Loucy (cell line): ENCODE results near the gene TPRG1L.

Experiments
- EZH2phosphoT487 ChIP-seq: fragments of 200-600 bp; IDR thresholded peaks from 2 replicates; pipeline ENCODE4 v1.6.1; 2018; ENCODE audit warnings: antibody characterized with exemption, mild to moderate bottlenecking, moderate library complexity, borderline replicate concordance
- TF ChIP-seq, protein P1 (sequence below): fragments of 200-600 bp; sonication (generic); conservative IDR thresholded peaks from 2 replicates; pipeline ENCODE4 v1.5.1; 2014; ENCODE audit warnings: mild to moderate bottlenecking, antibody characterized with exemption, low read length

DNA sequence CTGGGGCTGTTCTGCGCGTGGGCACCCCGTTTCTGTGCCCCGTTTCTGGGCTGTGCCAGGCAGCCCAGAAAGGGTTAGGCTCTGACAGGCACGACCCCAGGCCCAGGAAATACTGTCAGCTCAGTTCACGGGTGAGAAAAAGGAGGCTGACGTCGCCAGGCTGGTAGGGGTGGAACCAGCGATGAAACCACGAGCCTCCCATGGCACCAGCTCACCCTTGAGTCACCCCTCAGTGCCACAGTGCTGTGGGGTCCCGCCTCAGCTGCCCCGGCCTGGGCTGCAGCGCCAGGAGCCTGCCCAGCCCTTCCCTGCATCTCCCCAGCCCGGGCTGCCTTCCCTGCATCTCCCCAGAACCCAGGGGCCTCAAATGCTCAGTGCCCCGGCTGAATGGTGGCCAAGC, 25.0 kb upstream of the TPRG1L start:
- TF ChIP-seq, protein P1, sequence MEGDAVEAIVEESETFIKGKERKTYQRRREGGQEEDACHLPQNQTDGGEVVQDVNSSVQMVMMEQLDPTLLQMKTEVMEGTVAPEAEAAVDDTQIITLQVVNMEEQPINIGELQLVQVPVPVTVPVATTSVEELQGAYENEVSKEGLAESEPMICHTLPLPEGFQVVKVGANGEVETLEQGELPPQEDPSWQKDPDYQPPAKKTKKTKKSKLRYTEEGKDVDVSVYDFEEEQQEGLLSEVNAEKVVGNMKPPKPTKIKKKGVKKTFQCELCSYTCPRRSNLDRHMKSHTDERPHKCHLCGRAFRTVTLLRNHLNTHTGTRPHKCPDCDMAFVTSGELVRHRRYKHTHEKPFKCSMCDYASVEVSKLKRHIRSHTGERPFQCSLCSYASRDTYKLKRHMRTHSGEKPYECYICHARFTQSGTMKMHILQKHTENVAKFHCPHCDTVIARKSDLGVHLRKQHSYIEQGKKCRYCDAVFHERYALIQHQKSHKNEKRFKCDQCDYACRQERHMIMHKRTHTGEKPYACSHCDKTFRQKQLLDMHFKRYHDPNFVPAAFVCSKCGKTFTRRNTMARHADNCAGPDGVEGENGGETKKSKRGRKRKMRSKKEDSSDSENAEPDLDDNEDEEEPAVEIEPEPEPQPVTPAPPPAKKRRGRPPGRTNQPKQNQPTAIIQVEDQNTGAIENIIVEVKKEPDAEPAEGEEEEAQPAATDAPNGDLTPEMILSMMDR, result no peak
- TF ChIP-seq EZH2phosphoT487, result no peak
